Activated CD4-positive, alpha-beta T cell treated with anti-CD3 and anti-CD28 coated beads for 24 hours (primary cell): Measurements from ENCODE around the gene MRTFA.

Experiments
- DNase-seq, 2 donors: peaks; one replicate each; pipeline ENCODE4 v3.0.0-alpha.2; 2020; ENCODE audit warnings: low read depth in 2 of 2

Gene MRTFA

DNA sequence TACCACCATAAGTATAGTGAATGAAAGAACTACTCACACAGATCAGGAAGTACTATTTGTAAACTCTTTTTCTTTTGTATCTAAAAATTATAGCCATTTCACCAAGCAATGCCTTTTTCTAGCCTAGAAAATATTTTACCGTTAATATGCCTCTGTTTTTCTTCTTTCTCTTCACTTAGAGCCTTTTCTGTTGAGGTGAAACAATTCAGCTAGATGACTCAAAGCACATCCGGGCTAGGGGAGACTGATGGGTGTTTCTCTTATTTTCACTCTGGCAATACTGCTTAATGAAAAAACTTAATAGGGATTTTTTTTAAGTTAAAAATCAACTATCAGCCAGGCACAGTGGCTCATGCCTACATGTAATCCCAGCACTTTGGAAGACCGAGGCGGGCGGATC, 172.8 kb downstream of the MRTFA start:
- no peak for DNase-seq

DNA sequence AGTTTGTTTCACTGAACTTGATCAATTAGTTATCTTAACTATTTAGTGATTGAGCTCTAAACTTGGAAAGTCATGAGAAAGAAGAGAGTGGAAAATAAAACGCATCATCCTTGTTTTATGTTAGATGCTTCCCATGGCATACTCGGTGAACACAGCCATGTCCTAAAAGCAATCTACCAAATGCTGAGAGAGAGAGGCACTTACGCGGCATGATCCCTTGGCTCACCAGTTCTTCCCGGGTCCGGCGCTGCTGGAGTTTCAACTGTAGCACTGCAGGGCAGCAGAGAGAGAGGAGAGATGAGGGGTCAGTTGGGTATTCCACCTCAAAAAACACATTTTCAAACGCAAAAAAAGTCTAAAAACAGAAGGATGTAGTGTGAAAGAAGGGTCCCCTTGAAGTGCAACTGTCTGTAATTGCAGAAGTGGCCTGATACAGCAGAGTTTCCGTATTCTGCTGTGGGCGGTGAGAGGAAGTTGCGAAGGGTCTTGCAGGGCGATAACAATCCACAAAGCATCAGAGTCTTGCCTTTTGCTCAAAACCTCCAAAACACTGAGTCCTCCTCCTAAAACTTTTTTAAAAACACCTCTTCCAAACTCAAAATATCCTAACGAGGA, 173.4 kb downstream of the MRTFA start:
- peak in 1 of 2 donors; percentile 22 for DNase-seq

DNA sequence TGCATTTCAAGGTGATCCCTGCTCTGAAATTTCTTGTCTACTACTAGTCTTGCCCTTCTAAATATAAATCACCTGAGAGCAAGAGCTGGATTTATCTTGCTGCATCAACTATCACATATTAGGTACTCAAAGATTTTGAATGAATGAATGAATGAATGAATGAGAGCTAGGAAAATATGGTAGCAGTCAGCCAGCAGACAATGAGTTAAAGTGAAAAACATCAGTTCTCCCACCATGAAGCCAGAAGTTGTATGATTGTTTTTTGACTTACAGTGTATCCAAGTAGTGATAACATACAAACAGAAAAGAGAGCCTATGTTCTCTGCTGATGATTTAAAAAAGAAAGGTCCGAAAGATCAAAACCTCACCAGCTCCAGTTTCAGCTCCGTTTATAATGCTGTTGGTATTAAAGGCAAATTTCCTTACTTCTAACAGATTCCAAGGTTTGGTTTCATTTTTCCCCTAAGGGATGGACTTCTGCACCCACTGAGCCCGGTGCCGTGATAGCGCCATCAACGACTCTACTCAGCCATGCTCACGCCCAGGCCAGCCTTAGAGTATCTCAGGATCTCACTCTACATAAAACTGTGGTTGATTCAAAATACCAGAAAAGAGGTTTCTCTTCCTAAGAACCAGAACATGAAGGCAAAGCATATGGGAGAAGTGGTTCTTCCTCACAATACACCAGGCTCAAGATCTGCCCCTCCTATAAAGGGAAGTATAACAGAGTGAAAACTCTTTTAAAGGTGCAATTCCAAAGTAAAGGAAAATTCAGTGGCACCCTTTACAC, 174.1 kb downstream of the MRTFA start:
- peak in 1 of 2 donors; percentile 17 for DNase-seq

DNA sequence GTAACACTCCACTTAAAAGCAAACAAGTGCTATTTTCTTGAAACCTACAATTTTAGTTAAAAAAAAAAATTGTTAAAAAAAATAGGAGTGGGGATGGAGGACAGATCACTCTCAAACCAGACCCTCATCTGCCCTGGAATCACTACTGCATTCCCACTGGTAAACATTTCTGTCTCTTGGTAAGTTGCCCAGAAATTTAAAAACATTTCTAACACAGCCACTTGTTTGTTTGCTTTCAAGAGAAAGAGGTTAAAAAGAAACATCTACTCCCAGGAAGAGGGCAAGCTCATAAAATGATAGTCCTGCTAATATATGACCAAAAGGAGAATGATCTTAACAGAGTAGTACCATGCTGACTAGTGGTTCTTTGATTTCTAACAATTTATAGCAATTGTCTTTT, 182.8 kb downstream of the MRTFA start:
- DNase-seq, result no peak

DNA sequence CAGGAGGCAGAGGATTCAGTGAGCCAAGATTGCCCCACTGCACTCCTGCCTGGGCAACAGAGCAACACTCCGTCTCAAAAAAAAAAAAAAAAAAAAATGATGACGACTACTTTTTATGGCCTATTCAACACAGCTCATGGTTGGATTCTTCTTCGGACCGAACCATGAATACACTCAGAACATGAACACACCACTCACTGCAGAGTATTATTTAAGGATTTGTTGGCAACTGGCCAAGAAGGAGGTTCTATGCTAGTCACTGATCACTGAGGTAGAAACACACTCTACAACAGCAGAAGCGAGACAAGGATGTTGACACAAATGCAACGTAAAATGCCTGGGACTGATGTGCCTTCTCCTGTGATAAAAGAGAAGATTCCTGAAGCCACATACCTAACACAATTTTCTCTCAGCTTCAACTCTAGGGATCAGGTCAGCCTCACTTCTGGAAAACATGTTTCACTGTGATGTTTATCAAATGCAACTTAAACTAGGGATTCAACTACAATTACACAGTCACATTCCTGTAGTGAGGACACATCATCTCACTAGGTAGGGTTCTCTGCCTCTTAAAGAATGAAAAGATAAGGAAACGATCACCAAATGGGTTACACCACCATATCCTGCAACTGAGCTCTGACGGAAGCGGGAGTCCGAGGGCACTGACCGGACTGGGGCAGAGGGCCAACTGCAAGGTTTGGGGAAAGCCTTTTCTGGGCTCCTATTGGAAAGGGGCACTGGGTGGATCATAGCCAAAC, 183.6 kb downstream of the MRTFA start:
- no peak for DNase-seq

DNA sequence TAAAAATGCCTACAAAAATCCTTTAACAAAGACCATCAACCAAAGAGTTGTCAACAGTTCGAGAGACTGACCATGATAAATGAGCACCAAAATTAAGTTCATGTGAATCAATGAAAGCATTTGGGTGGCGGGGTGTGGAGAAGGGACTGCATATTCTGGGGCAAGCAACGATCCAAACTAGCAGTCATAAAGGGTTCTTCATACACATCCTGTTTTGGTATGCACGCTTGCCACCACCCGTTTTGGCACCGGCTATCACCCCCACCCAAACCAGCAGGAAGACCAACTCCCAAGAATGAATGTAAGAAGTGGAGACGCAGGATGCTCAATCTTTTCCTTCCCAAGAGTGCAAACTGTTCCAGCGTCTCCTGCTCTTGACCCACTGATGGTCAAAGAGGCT, 185.3 kb downstream of the MRTFA start:
- DNase-seq, result no peak

DNA sequence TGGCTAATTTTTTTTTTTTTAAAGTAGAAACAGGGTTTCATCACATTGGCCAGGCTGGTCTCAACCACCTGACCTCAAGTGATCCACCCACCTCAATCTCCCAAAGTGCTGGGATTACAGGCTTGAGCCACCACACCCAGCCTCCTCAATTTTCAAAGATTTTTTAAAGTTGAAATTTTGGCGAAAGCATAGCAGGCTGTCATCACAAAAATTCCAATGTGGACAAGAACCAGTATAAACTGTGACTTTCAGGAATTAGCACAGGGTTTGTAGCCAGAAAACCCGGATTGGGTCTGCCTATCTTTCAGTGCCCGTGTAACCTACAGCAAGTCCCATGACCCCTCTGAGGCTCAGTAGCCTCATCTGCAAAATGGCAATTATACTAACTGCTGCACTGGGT, 185.9 kb downstream of the MRTFA start:
- no peak for DNase-seq

DNA sequence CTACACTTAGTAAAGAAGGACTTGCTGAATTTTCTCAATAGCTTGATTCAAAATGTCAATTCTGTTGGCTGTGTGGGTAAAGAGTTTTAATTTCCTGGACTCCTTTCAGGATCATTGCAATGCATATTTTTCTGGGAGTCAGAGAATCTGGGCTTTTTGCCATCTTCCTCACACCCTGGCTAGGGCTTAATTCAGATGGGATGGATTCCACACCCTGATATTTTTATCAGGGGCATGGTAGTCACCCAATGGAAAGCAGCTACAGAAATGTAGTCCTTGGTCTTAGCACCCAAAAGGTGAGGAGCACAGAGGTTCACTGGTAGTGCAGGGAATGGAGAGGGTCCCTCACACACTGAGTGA, 186.9 kb downstream of the MRTFA start:
- no peak for DNase-seq

DNA sequence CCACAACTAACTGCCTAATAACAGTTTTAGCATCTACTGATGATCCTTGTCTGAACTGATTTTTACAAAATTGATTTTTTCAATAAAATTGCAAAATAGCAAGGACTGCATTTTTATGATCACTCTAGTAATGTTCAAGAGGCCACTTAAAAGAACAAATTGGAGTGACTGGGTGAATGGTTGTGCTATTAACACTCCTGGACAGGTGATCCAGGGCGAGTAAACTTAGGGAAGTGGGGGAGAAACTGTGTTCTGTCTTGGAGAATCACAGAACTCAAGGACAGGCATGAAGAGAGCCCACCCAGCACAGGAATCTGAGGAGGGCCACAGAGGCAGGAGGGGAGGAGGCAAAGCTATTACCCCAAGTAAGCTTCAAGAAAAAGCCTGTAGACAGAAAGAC, 190.3 kb downstream of the MRTFA start:
- no peak for DNase-seq

DNA sequence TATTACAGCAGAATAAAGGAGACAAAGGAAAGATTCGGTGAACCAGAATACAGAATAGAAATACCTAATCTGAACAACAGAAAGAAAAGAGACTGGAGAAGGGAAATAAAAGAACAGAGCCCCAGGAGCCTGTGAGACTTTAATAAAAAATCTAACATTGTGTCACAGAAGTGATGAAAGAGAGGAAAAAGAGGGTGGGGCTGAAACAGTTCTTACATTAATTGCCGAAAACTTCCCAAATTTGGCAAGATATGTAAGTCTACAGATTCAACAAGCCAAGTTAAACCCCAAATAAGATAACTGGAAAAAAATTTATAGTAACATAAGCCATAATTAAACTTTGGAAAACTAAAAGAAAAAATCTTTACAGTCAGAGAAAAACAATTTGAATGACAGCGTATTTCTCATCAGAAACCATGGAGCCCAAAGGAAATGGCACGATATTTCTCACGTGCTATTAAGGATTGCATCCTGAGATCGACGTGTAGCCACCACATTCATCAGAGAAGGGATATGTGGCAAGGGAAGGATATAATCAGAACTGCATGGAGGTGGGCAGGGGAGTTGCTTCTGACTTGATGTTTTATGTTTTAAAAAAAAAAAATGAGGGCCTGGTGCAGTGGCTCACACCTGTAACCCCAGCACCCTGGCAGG, 192.2 kb downstream of the MRTFA start:
- no peak for DNase-seq

DNA sequence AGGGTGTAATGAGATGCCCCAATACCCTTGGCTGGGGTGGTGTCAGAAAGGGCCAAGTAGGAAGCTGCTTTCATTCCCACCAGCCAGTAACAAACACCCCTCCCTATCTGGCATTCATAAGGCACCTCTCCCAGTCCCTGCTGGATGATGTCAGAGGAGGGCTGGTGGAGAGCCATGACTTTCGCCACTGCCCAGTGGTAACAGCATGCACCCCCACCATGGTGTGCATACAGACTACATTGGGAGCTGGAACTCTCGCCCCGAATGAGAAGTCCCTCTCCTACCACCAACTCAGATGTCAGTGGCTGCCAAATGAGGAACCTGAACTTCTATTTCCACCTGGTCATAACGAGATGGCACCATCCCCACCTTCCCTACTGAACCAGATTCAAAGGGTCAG, 192.8 kb downstream of the MRTFA start:
- DNase-seq, result no peak

DNA sequence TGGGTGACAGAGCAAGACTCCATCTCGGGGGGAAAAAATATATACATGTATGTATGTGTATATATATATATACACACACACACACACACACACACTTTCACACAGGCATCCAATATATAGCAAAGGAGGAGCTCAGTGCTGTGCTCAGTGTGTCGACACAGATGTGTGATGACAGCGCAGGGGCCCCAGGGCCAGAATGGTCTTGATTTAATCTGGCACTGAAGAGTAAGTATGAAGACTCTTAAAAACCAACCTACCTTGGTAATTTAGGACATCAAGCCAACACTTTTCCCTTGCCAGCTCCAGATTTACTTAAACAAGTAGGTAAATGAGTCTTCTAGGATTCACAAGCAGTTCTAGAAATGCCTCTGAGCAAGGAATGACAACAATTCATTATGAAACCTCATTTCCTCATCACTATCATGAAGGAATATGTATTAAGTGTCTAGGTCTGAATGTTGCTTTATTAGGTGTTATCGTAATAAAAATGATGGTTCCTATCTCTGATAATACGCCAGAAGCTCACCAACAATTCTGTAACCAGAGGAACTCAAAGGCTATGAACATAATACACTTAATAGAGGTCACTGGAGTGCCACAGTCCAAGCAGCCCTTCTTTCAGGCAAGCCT, 194.6 kb downstream of the MRTFA start:
- no peak for DNase-seq

DNA sequence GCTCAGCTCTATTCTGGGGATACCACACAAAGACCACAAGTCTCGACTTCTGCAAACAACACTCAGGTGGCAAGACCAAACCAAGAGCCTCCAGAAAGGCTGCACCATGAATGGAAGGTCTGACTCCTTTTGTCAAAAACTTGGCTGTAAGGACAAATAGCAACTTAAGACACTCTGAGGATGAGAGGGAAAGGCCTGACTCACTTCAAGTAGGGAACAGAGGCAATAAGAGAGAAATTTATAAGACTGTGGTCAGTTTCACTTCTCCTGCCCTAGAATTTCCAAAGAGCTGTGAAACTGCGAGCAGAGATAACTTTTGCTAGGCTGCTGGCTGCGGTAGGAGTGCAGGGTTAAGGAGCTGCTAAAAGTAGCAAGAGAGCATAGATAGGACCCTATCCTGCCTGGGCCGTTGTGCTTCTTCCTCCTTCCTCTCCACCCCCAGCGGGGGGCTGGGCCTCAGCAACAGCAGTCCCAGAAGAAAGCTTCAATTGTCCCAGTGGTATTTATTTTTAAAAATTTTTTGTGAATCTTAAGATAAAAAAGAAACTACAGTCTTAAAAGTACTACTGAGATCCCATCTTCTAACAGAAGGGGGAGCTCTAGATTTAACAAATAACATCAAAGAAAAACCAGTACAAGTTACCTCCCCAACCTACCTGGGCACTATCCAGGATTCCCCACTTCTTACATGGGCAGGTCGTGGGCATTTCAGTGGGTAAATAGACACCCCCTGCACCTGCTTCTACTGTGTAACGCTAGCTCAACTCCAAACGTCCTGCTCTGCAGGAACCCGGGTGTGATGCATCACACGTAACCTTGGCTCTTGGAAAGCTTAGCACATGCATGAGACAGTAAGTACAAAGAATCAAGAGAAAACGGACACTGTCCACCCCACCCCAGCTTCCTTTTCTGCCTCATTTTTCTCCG, 199.8 kb downstream of the MRTFA start:
- no peak for DNase-seq

DNA sequence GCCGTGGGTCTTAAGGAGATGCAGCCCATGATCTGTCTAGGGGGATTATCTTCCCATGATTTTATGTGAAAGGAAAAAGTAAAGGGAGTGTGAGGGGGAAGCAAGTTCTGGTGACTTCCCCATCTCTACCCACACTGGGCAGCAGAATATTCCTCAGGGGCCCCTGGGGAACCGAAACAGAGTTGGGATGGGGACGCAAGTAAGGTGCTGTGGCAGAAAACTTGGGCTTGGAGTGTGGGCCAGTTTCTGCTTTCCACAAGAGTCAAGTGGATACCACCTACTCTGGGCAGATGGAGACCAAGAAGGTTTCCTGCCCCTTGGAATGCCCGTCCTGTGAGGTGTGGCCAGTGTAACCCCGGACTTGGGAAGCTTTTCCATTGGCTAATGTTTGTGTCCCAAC, 201.8 kb downstream of the MRTFA start:
- DNase-seq, result no peak

DNA sequence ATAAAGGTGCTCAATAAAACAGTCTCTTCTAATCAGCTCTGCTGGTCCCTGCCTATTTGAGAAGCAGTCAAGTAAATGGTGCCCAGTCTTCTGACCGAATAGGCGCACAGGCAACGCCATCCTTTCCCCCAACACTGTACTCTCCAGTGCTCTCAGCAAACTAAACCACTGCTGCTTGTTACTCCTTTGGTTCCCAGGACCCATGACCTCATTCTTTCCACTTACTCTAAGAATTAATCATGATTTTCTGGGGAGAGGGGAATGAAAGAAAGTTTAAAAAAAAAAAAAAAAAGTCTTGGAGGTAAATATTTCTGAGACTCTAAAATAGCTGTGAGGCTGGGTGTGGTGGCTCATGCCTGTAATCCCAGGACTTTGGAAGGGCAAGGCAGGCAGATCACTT, 202.4 kb downstream of the MRTFA start:
- DNase-seq, result no peak

DNA sequence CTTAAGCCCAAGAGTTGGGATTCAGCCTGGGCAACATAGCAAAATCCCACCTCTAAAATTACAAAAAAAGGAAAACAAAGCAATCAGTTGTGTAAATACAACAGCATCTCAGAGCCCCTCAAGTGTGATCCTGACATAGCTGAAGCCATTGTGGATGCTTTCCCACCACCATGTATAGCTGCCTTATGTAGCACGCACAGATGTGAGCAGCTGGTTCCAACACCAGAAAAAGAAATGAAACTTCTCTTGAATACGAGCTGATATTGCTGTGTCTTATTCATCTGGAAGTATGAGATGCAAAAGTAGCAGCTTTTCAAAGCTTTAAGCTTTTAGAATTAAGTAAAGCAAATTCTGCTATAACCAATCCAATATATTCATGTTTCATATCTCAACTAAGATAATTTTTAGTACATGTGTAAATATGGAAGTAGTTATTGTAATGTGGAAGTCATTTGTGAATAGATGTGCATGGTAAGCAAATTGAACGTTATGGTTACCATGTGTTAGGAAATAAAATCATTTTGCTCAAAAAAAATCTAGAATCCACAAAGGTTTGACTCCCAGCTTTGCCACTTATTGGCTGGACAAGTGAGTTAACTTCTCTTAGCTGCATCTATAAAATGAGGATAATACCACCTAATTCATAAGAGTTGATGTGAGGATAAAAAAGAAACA, 203.0 kb downstream of the MRTFA start:
- no peak for DNase-seq

DNA sequence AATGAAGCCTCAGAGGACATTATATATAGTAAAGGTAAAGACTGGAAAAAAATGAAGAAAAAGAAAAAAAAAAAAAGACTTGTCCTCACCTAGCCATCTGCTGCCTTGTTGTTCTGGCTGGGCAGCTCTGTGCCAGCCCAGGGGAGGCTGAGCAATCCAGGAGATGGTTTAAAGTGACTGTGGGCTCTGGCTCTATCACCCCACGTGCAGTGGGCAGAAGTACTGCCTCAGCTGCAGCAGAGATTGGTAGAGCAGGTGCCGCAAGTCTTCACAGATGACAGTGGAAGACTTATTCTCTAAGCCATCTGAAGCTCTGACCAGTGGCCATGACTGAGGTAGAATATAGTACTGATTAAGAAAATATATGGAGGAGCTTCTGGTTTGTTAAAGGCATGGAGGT, 203.9 kb downstream of the MRTFA start:
- DNase-seq, result no peak

DNA sequence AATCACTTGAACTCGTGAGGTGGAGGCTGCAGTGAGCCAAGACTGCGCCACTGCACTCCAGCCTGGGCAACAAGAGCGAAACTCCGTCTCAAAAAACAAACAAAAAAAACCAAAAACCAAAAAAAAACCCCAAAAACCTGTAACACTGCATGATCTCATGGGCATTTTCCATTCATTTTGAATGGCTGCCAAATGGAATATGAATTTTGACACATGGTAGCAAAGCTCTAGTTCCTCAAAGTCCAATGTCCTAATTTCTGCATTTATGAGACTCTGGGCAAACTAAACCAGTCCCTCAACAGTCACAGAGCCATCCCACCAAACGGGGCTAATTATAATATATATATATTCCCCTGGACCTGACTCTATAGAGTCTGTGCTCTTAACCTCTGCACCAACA, 204.4 kb downstream of the MRTFA start:
- DNase-seq, result no peak

DNA sequence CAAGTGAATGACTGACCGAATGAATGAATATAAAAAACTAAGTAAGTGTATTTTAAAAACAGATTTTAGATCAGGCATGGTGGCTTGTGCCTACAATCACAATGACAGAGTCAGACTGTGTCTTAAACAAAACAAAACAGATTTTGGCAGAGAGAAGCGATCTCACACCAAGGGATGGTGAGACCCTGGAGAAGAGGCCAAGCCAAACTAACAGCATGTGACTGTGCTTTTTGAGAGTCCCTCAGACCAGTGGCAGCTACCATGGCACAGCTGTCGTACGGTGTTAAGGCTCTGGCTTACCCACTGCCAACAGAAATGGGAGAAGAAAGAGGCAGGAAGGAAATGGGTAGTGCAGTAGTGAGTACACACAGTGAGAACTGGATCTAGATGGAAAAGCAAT, 205.5 kb downstream of the MRTFA start:
- no peak for DNase-seq

DNA sequence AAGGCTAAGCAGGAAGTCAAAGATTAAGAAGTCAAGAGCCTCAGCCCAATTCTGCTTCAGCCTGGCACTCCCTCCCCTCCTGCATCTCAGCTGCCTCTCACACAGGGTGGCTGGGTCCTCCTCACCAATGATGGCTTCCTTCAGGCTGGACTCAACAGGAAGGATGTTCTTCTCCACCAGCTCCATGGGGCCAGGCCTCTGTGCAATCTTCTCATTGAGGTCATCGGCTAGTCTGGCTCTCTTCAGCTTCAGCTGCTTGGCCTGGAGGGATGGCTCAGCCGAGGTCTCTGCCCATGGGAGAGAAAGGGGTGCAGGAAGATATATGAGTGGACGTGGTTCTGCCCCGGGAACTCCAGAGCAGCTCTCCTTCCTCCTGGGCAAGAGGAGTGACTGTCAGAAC, 207.0 kb downstream of the MRTFA start:
- DNase-seq, result no peak
